Measurements from ENCODE around the gene FBXO21.
"Not testable (repeated sequence)": the region's sequence is repeated elsewhere in the genome, so short reads cannot be mapped to it uniquely, and the experiment has no call there.

Gene FBXO21

GRCh38 chr12:117100851-117101673 is 89.2 kb downstream of the FBXO21 start:
- DNase-seq: no peak

DNA sequence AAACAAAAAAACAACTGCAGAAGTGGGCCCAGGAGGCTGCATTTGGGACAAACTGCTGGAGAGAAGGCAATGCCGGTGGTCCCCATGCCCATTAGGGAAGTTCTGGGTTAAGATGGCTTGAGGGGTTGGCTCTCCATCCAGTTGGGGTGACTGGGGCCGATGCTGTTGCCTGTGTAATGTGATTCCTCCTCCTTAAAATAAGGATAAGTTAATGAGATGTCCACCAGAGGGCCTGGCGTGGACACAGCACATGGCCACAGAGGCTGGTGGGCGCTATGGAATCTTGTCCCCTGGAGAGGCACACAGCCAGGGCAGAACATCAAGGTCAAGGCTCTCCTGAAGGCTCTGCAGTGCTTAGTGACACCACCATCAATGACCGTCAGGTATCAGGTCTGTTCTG is 90.0 kb downstream of the FBXO21 start:
- DNase-seq: no peak

GRCh38 chr12:117098361-117099217 is 91.7 kb downstream of the FBXO21 start:
- peak; percentile 21 to 27 for DNase-seq

DNA sequence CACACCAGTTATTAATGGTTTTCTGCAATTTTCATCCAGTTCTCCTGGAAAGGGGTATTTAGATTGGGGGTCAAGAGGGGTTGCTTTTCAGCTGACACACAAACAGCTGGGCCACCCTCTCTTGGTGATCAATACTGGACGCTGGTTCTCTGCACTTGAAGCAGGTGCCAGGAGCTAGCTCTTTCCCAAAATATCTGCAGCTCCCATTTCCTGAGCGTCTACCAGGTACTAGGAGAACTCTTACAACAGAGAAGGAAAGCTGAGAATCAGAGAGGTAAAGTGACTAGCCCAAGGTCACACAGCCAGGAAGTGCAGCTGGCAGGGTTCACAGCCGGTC is 92.3 kb downstream of the FBXO21 start:
- no peak for DNase-seq

- no peak for DNase-seq
These were observed 93.1 kb downstream of the FBXO21 start for GRCh38 chr12:117097159-117097558.

DNA sequence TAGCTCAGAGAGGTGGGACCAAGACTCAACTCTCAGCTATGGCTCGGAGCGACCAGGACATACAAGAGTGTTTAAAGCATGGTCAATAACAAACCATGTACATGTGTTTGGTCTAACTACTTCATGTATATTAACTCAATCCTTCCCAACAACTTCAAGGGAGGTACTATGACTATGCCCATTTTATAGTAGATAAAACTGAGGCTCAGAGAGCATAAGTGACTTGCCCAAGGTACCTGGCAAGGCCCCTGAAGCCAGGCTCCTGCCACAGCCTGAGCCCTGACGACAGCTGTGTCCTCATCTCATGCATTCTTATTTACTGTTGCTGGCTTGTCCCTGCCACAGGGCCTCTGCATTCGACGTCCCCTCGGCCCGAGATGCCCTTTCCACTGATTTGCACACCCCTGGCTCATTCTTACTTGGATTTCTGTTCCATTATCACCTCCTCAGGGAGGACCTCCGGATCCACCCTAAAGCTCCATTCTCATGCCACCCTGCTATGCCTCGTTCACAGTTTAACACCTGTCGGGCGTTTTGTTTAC is 93.7 kb downstream of the FBXO21 start:
- DNase-seq: no peak

DNA sequence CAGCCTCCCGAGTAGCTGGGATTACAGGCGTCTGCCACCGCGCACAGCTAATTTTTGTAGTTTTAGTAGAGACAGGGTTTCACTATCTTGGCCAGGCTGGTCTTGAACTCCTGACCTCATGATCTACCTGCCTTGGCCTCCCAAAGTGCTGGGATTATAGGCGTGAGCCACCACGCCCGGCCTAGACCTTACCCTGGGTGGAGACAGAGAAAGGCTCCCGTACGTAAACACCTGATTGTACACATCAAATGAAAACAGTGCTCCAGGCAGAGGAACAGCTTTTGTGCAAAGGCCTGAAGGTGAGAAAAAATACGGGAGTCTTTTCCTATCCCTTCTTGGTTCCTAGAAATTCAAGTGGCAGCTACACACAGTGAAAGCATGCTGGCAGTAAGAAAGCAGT is 95.1 kb downstream of the FBXO21 start:
- not testable (repeated sequence) for DNase-seq

- DNase-seq: no peak
These were observed 96.2 kb downstream of the FBXO21 start for GRCh38 chr12:117093918-117094630.

- no peak for DNase-seq
These were observed 96.8 kb downstream of the FBXO21 start for GRCh38 chr12:117093431-117093830.

GRCh38 chr12:117092886-117093285 is 97.4 kb downstream of the FBXO21 start:
- no peak for DNase-seq

DNA sequence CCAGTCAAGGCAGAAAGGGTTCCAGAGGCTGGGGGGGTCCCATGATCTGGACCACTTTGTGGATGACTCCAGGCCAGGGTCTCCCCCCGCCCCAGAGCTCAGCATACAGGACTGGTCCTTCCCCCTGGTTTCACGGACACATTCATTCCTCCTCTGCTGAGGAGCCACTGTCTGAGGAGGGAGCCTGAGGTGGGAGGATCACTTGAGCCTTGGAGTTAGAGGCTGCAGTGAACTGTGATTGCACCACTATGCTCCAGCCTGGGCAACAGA is 97.8 kb downstream of the FBXO21 start:
- DNase-seq: no peak

All from stimulated activated CD4-positive, alpha-beta T cell treated with anti-CD3 and anti-CD28 coated beads, Interleukin-2, amount 100 ng/mL, for 48 hours (primary cell).